ENCODE results near the gene MMP7.

GRCh38 chr11:102546923-102547471 lies 16.4 kb upstream of the MMP7 start:
- TF ChIP-seq, protein P1, sequence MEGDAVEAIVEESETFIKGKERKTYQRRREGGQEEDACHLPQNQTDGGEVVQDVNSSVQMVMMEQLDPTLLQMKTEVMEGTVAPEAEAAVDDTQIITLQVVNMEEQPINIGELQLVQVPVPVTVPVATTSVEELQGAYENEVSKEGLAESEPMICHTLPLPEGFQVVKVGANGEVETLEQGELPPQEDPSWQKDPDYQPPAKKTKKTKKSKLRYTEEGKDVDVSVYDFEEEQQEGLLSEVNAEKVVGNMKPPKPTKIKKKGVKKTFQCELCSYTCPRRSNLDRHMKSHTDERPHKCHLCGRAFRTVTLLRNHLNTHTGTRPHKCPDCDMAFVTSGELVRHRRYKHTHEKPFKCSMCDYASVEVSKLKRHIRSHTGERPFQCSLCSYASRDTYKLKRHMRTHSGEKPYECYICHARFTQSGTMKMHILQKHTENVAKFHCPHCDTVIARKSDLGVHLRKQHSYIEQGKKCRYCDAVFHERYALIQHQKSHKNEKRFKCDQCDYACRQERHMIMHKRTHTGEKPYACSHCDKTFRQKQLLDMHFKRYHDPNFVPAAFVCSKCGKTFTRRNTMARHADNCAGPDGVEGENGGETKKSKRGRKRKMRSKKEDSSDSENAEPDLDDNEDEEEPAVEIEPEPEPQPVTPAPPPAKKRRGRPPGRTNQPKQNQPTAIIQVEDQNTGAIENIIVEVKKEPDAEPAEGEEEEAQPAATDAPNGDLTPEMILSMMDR (IDR thresholded peaks at IDR 0.05; ENCODE audit: low read depth, low read length), result no peak
- TF ChIP-seq, protein P2, sequence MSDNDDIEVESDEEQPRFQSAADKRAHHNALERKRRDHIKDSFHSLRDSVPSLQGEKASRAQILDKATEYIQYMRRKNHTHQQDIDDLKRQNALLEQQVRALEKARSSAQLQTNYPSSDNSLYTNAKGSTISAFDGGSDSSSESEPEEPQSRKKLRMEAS (IDR thresholded peaks at IDR 0.05; ENCODE audit: low read depth, low read length), result peak; percentile 69
- TF ChIP-seq POLR2A (IDR thresholded peaks at IDR 0.05; ENCODE audit: extremely low read depth, insufficient read length) (no peak), MYC (IDR thresholded peaks at IDR 0.05; ENCODE audit: low read depth, low read length) (peak; percentile 85; the same call in 1 of the 2 replicates)

All from NB4 (cell line).